ENCODE measurements around the gene KANK4.

KANK4 gene

DNA sequence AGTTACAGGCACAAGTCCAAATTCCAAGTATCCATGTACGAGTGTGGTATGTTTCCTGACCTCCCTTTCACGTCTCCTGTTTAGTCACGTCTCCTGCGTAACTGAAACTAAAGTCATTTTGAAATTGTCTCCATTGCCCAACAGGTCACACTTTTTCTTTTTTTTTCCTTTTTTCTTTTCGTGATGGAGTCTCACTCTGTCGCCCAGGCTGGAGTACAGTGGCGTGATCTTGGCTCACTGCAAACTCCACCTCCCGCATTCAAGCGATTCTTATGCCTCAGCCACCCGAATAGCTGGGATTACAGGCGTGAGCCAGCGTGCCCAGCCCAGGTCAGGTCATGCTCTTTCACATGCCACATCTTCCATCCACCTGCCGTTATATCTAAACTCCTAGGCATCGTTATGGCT is 86.4 kb downstream of the KANK4 start:
- no peak overlapping the region for H3K23ac ChIP-seq (ENCODE audit: low read depth, low read length, poor library complexity)
- H2BK120ac ChIP-seq (ENCODE audit: low read depth, low read length) = no peak overlapping the region
- no peak overlapping the region for H3K4ac ChIP-seq (ENCODE audit: low read length)
- no peak overlapping the region for H4K8ac ChIP-seq (ENCODE audit: low read depth, low read length)
- no peak overlapping the region for H3K14ac ChIP-seq (ENCODE audit: low read length)
- no CpG with 5 or more reads among the region's 14 CpGs for WGBS, 2 donors (ENCODE audit: extremely low coverage in 2 of 2, insufficient read length in 2 of 2, insufficient replicate concordance in 1 of 2)
- no peaks in the 10 kb centered on the region for H3K79me1 ChIP-seq (ENCODE audit: low read depth, low read length)
- no peak overlapping the region for H3K18ac ChIP-seq (ENCODE audit: low read length)
- H3K36me3 ChIP-seq (replicated peaks in 1 of 2; ENCODE audit: control insufficient read depth in 2 of 2, insufficient read depth in 2 of 2, low read length in 2 of 2) = no peaks in the 10 kb centered on the region
- no peak overlapping the region for H2AK5ac ChIP-seq (ENCODE audit: low read depth, low read length)
- H3K4me2 ChIP-seq (ENCODE audit: insufficient read depth, low read length, poor library complexity, severe bottlenecking) = no peak overlapping the region
- no peaks in the 10 kb centered on the region for H3K27me3 ChIP-seq (ENCODE audit: control insufficient read depth in 3 of 3, insufficient read depth in 3 of 3, low read depth in 1 of 3, low read length in 3 of 3)
- no peak overlapping the region for H3K9ac ChIP-seq (ENCODE audit: low read depth, low read length, poor library complexity)
- H2AFZ ChIP-seq (ENCODE audit: low read length) = no peak overlapping the region
- DNase-seq (ENCODE audit: low spot score) = no peak
- no peaks in the 10 kb centered on the region for H3K9me3 ChIP-seq (replicated peaks in 1 of 2; ENCODE audit: control insufficient read depth in 2 of 2, insufficient read depth in 1 of 2, low read depth in 1 of 2, low read length in 2 of 2)
- H3K27ac ChIP-seq (replicated peaks; ENCODE audit: low read length) = no peak overlapping the region
- H2BK15ac ChIP-seq (ENCODE audit: low read length) = no peak overlapping the region
- no peak overlapping the region for H4K91ac ChIP-seq (ENCODE audit: low read depth, low read length, poor library complexity)
- H2BK5ac ChIP-seq (ENCODE audit: low read length) = no peak overlapping the region
- no peak overlapping the region for H2BK12ac ChIP-seq (ENCODE audit: low read length)
- peaks cover 0 to 9% of the 10 kb centered on the region in 2 donors for H3K4me1 ChIP-seq (ENCODE audit: control insufficient read depth in 2 of 2, insufficient read depth in 1 of 2, low read depth in 1 of 2, low read length in 2 of 2)
- no peak overlapping the region for H3K4me3 ChIP-seq (ENCODE audit: low read length in 2 of 2)

DNA sequence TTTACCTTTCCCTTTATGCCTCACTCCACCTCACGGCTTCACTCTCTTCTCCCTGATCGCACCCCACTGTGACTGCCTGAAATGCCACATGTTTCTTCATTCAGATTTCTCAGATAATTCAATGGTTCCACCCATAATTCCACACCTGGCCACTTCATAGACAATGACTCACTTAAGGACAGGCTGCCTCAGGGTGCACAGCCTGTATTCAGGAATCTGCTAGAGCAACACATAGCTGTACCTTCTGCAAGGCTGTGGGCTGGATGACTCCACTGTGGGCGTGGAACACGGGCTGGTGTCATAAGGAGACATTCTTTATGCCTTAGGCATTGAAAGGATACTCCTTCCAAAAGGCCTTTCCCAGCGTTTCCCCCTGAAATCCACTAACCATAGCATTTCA is 88.5 kb downstream of the KANK4 start:
- Histone ChIP-seq H4K8ac (ENCODE audit: low read depth, low read length) (no peak overlapping the region), H3K9ac (ENCODE audit: low read depth, low read length, poor library complexity) (no peak overlapping the region), H2AFZ (ENCODE audit: low read length) (no peak overlapping the region), H3K23ac (ENCODE audit: low read depth, low read length, poor library complexity) (no peak overlapping the region), H3K4me2 (ENCODE audit: insufficient read depth, low read length, poor library complexity, severe bottlenecking) (no peak overlapping the region), H3K4me1 (ENCODE audit: control insufficient read depth in 2 of 2, insufficient read depth in 1 of 2, low read depth in 1 of 2, low read length in 2 of 2) (peaks cover 0 to 5% of the 10 kb centered on the region in 2 donors), H2BK15ac (ENCODE audit: low read length) (no peak overlapping the region), H2BK5ac (ENCODE audit: low read length) (no peak overlapping the region), H4K91ac (ENCODE audit: low read depth, low read length, poor library complexity) (no peak overlapping the region), H3K79me1 (ENCODE audit: low read depth, low read length) (no peaks in the 10 kb centered on the region), H2BK12ac (ENCODE audit: low read length) (no peak overlapping the region), H3K27ac (replicated peaks; ENCODE audit: low read length) (no peak overlapping the region), H2AK5ac (ENCODE audit: low read depth, low read length) (no peak overlapping the region), H3K27me3 (ENCODE audit: control insufficient read depth in 3 of 3, insufficient read depth in 3 of 3, low read depth in 1 of 3, low read length in 3 of 3) (no peaks in the 10 kb centered on the region), H3K18ac (ENCODE audit: low read length) (no peak overlapping the region), H3K4me3 (ENCODE audit: low read length in 2 of 2) (no peak overlapping the region), H3K36me3 (replicated peaks in 1 of 2; ENCODE audit: control insufficient read depth in 2 of 2, insufficient read depth in 2 of 2, low read length in 2 of 2) (peaks cover 0 to 2% of the 10 kb centered on the region in 2 donors), H3K14ac (ENCODE audit: low read length) (no peak overlapping the region), H3K4ac (ENCODE audit: low read length) (no peak overlapping the region), H2BK120ac (ENCODE audit: low read depth, low read length) (no peak overlapping the region), H3K9me3 (replicated peaks in 1 of 2; ENCODE audit: control insufficient read depth in 2 of 2, insufficient read depth in 1 of 2, low read depth in 1 of 2, low read length in 2 of 2) (no peaks in the 10 kb centered on the region)
- no peak for DNase-seq (ENCODE audit: low spot score)
- no CpG with 5 or more reads among the region's 5 CpGs for whole genome bisulfite sequencing, 2 donors (ENCODE audit: extremely low coverage in 2 of 2, insufficient read length in 2 of 2, insufficient replicate concordance in 1 of 2)

DNA sequence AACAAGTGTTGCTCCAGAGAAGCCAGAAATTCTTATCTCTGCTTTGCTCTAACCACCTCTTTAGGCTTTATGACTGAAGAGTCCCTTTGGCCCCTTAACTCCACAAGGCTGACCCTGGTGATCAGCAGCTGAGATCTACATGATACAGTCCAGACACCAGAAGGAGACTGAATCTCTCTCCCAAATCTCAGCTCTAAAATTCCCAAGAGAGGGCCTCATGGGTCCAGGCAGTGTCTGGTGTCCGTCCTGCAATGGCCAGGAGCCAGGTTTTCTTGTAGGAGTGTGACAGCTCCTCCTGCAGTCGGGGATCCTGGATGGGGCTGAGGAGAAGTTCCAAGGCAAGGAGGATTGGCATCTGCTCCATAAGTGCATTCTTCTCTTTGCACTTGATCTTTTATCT is 89.3 kb downstream of the KANK4 start:
- no peak overlapping the region for H2BK5ac ChIP-seq (ENCODE audit: low read length)
- H3K23ac ChIP-seq (ENCODE audit: low read depth, low read length, poor library complexity) = no peak overlapping the region
- H3K27ac ChIP-seq (replicated peaks; ENCODE audit: low read length) = no peak overlapping the region
- no peak overlapping the region for H2AFZ ChIP-seq (ENCODE audit: low read length)
- no peak overlapping the region for H3K4ac ChIP-seq (ENCODE audit: low read length)
- no peaks in the 10 kb centered on the region for H3K9me3 ChIP-seq (replicated peaks in 1 of 2; ENCODE audit: control insufficient read depth in 2 of 2, insufficient read depth in 1 of 2, low read depth in 1 of 2, low read length in 2 of 2)
- no peaks in the 10 kb centered on the region for H3K79me1 ChIP-seq (ENCODE audit: low read depth, low read length)
- H3K27me3 ChIP-seq (ENCODE audit: control insufficient read depth in 3 of 3, insufficient read depth in 3 of 3, low read depth in 1 of 3, low read length in 3 of 3) = no peaks in the 10 kb centered on the region
- no peak overlapping the region for H3K4me3 ChIP-seq (ENCODE audit: low read length in 2 of 2)
- H2BK120ac ChIP-seq (ENCODE audit: low read depth, low read length) = no peak overlapping the region
- H2BK15ac ChIP-seq (ENCODE audit: low read length) = no peak overlapping the region
- H4K91ac ChIP-seq (ENCODE audit: low read depth, low read length, poor library complexity) = no peak overlapping the region
- H3K36me3 ChIP-seq (replicated peaks in 1 of 2; ENCODE audit: control insufficient read depth in 2 of 2, insufficient read depth in 2 of 2, low read length in 2 of 2) = peaks cover 0 to 2% of the 10 kb centered on the region in 2 donors
- H4K8ac ChIP-seq (ENCODE audit: low read depth, low read length) = no peak overlapping the region
- H3K18ac ChIP-seq (ENCODE audit: low read length) = no peak overlapping the region
- H3K14ac ChIP-seq (ENCODE audit: low read length) = no peak overlapping the region
- DNase-seq (ENCODE audit: low spot score) = no peak
- peaks cover 0 to 5% of the 10 kb centered on the region in 2 donors for H3K4me1 ChIP-seq (ENCODE audit: control insufficient read depth in 2 of 2, insufficient read depth in 1 of 2, low read depth in 1 of 2, low read length in 2 of 2)
- H3K4me2 ChIP-seq (ENCODE audit: insufficient read depth, low read length, poor library complexity, severe bottlenecking) = no peak overlapping the region
- no CpG with 5 or more reads among the region's 2 CpGs for WGBS, 2 donors (ENCODE audit: extremely low coverage in 2 of 2, insufficient read length in 2 of 2, insufficient replicate concordance in 1 of 2)
- H2BK12ac ChIP-seq (ENCODE audit: low read length) = no peak overlapping the region
- H2AK5ac ChIP-seq (ENCODE audit: low read depth, low read length) = no peak overlapping the region
- no peak overlapping the region for H3K9ac ChIP-seq (ENCODE audit: low read depth, low read length, poor library complexity)

DNA sequence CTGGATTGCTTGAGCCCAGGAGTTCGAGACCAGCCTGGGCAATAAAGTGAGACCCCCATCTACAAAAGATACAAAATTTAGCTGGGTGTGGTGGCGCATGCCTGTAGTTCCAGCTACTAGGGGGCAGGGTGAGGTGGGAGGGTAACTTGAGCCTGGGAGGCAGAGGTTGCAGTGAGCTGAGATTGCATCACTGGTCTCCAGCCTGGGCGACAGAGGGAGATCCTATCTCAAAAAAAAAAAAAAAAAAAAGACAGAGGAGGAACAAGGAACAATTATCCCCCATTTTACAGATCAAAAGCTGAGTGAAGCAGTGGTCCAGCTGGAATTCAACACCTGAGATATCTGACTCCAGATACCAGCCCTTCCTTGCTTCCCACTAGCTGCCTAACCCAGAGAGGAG is 89.8 kb downstream of the KANK4 start:
- no peak overlapping the region for H3K18ac ChIP-seq (ENCODE audit: low read length)
- no CpG with 5 or more reads among the region's 3 CpGs for WGBS, 2 donors (ENCODE audit: extremely low coverage in 2 of 2, insufficient read length in 2 of 2, insufficient replicate concordance in 1 of 2)
- H4K8ac ChIP-seq (ENCODE audit: low read depth, low read length) = no peak overlapping the region
- no peak overlapping the region for H3K9ac ChIP-seq (ENCODE audit: low read depth, low read length, poor library complexity)
- no peak overlapping the region for H2BK15ac ChIP-seq (ENCODE audit: low read length)
- H3K23ac ChIP-seq (ENCODE audit: low read depth, low read length, poor library complexity) = no peak overlapping the region
- H2BK12ac ChIP-seq (ENCODE audit: low read length) = no peak overlapping the region
- H3K4me1 ChIP-seq (ENCODE audit: control insufficient read depth in 2 of 2, insufficient read depth in 1 of 2, low read depth in 1 of 2, low read length in 2 of 2) = peaks cover 0 to 5% of the 10 kb centered on the region in 2 donors
- H2AFZ ChIP-seq (ENCODE audit: low read length) = no peak overlapping the region
- H3K27ac ChIP-seq (replicated peaks; ENCODE audit: low read length) = no peak overlapping the region
- H3K4ac ChIP-seq (ENCODE audit: low read length) = no peak overlapping the region
- no peaks in the 10 kb centered on the region for H3K79me1 ChIP-seq (ENCODE audit: low read depth, low read length)
- no peak overlapping the region for H3K14ac ChIP-seq (ENCODE audit: low read length)
- no peaks in the 10 kb centered on the region for H3K27me3 ChIP-seq (ENCODE audit: control insufficient read depth in 3 of 3, insufficient read depth in 3 of 3, low read depth in 1 of 3, low read length in 3 of 3)
- H3K36me3 ChIP-seq (replicated peaks in 1 of 2; ENCODE audit: control insufficient read depth in 2 of 2, insufficient read depth in 2 of 2, low read length in 2 of 2) = peaks cover 0 to 2% of the 10 kb centered on the region in 2 donors
- H2BK120ac ChIP-seq (ENCODE audit: low read depth, low read length) = no peak overlapping the region
- no peak for DNase-seq (ENCODE audit: low spot score)
- H2AK5ac ChIP-seq (ENCODE audit: low read depth, low read length) = no peak overlapping the region
- H3K9me3 ChIP-seq (replicated peaks in 1 of 2; ENCODE audit: control insufficient read depth in 2 of 2, insufficient read depth in 1 of 2, low read depth in 1 of 2, low read length in 2 of 2) = no peaks in the 10 kb centered on the region
- no peak overlapping the region for H2BK5ac ChIP-seq (ENCODE audit: low read length)
- no peak overlapping the region for H4K91ac ChIP-seq (ENCODE audit: low read depth, low read length, poor library complexity)
- no peak overlapping the region for H3K4me2 ChIP-seq (ENCODE audit: insufficient read depth, low read length, poor library complexity, severe bottlenecking)
- H3K4me3 ChIP-seq (ENCODE audit: low read length in 2 of 2) = no peak overlapping the region
